Uterus (tissue), 2 donors: ENCODE data around the gene FGF7.

Experiments
- CTCF ChIP-seq, 4 experiments: fragments of 200-600 bp in 2 of 4; fragments of 450-650 bp in 2 of 4; sonication (generic) in 2 of 4; IDR thresholded peaks; one replicate each; pipeline ENCODE4 v1.5.1; 2016 to 2019; ENCODE audit warnings: antibody characterized with exemption in 4 of 4, mild to moderate bottlenecking in 2 of 4, moderate library complexity in 1 of 4
- POLR2A ChIP-seq, 2 donors: fragments of 450-650 bp; IDR thresholded peaks; one replicate each; pipeline ENCODE4 v1.6.1; 2016; ENCODE audit warnings: antibody characterized with exemption in 2 of 2, mild to moderate bottlenecking in 1 of 2, moderate library complexity in 1 of 2

- TF ChIP-seq CTCF (IDR thresholded peaks at IDR 0.05) (no peak), POLR2A (IDR thresholded peaks at IDR 0.05) (no peak)
These were observed 39.8 kb upstream of the FGF7 start for GRCh38 chr15:49383266-49383665.
